A549 (cell line): ENCODE results near the gene RAB11FIP4. TPM values are rescaled to one million over a fixed set of nuclear protein-coding genes. Genes with fewer than 3 reads are reported as not detected.

Source experiments
- ATAC-seq, 2 experiments: fragments of 200-7000 bp in 1 of 2; fragments of >200 bp in 1 of 2; cut with Nextera tagmentation in 1 of 2; cut with Tn5 transposase in 1 of 2; 3 replicates each; pipeline versions ENCODE4 v1.8.0 to v1.9.1; 2018 to 2020; ENCODE audit warnings: mild to moderate bottlenecking in 1 of 2, moderate library complexity in 1 of 2
- CTCF ChIA-PET: fragments of 300-600 bp; sonication (Branson Sonifier 250); formaldehyde crosslinking; extraction: SDS; loops from one replicate; lab custom pipeline; 2021; ENCODE audit warnings: antibody characterized with exemption, inconsistent platforms; lab: Yijun Ruan, JAX
- POLR2A ChIA-PET: fragments of 350-600 bp; formaldehyde crosslinking; extraction: SDS; loops from one replicate; lab custom pipeline; 2021; ENCODE audit warnings: antibody characterized with exemption, inconsistent platforms; lab: Yijun Ruan, JAX
- DNase-seq, 2 experiments: peaks; one replicate each; pipeline versions ENCODE4 v3.0.0 to v3.0.0-alpha.2; 2011 to 2016; ENCODE audit warnings: low read depth in 1 of 2, low spot score in 1 of 2
- FAIRE-seq: peaks from 2 replicates; lab custom pipeline; 2011; peaks lifted over from hg19 to GRCh38; lab: Jason Lieb, UNC
- H3K27ac ChIP-seq, 2 experiments: fragments of >200 bp; sonication (Bioruptor Twin); formaldehyde crosslinking; 3 replicates each; pipeline ENCODE4 v1.5.1; 2016 to 2017
- H3K4me1 ChIP-seq: fragments of >200 bp; sonication (Bioruptor Twin); formaldehyde crosslinking; 3 replicates; pipeline ENCODE4 v1.6.1; 2016
- H3K4me2 ChIP-seq: fragments of >200 bp; sonication (Bioruptor Twin); formaldehyde crosslinking; 3 replicates; pipeline ENCODE4 v1.6.1; 2016
- H3K4me3 ChIP-seq: fragments of >200 bp; sonication (Bioruptor Twin); formaldehyde crosslinking; 3 replicates; pipeline ENCODE4 v1.5.1; 2016
- H3K9me3 ChIP-seq: fragments of >200 bp; sonication (Bioruptor Twin); formaldehyde crosslinking; 3 replicates; pipeline ENCODE4 v1.6.1; 2016
- CHD2 ChIP-seq: fragments of 150-350 bp; IDR thresholded peaks from 2 replicates; pipeline ENCODE4 v1.6.1; 2014; ENCODE audit warnings: low read length; ENCODE audit not compliant: partially characterized antibody
- EHF ChIP-seq: fragments of 250-450 bp; sonication (Bioruptor Pico); IDR thresholded peaks from 2 replicates; pipeline ENCODE4 v1.5.0; 2020; ENCODE audit warnings: mild to moderate bottlenecking
- FOSB ChIP-seq: fragments of 250-450 bp; sonication (Bioruptor Pico); IDR thresholded peaks from 2 replicates; pipeline ENCODE4 v1.5.0; 2020; ENCODE audit warnings: mild to moderate bottlenecking, moderate library complexity
- JUN ChIP-seq, 2 experiments: fragments of >200 bp; sonication (Bioruptor Twin); formaldehyde crosslinking; IDR thresholded peaks; 2 replicates in 1 of 2; 3 replicates in 1 of 2; pipeline ENCODE4 v1.6.1; 2016 to 2017
- JUNB ChIP-seq: fragments of >200 bp; sonication (Bioruptor Twin); formaldehyde crosslinking; IDR thresholded peaks from 2 replicates; pipeline ENCODE4 v1.6.1; 2016
- KDM1A ChIP-seq: fragments of 200-600 bp; sonication (generic); IDR thresholded peaks from 2 replicates; pipeline ENCODE4 v1.6.1; 2016; ENCODE audit warnings: low read depth, mild to moderate bottlenecking
- MAZ ChIP-seq: fragments of 150-350 bp; IDR thresholded peaks from 2 replicates; pipeline ENCODE4 v1.6.1; 2014; ENCODE audit warnings: antibody characterized with exemption, low read depth, low read length, borderline replicate concordance
- MYC ChIP-seq: IDR thresholded peaks from 2 replicates; pipeline ENCODE4 v1.6.1; 2012; ENCODE audit warnings: mild to moderate bottlenecking, inconsistent platforms, low read length, improper control_type of control experiment, borderline replicate concordance
- NFE2L2 ChIP-seq: fragments of 150-350 bp; conservative IDR thresholded peaks from 2 replicates; pipeline ENCODE4 v1.6.1; 2014; ENCODE audit warnings: low read length
- NR3C1 ChIP-seq: fragments of >200 bp; sonication (Bioruptor Twin); formaldehyde crosslinking; IDR thresholded peaks from 3 replicates; pipeline ENCODE4 v1.6.1; 2017
- RAD21 ChIP-seq, 2 experiments: fragments of >200 bp in 1 of 2; sonication (Bioruptor Twin) in 1 of 2; formaldehyde crosslinking in 1 of 2; IDR thresholded peaks in 1 of 2; conservative IDR thresholded peaks in 1 of 2; 2 replicates in 1 of 2; 3 replicates in 1 of 2; pipeline ENCODE4 v1.6.1; 2012 to 2018; ENCODE audit warnings: inconsistent platforms in 1 of 2
- SMC3 ChIP-seq: fragments of >200 bp; sonication (Bioruptor Twin); formaldehyde crosslinking; IDR thresholded peaks from 3 replicates; pipeline ENCODE4 v1.6.1; 2018; ENCODE audit warnings: inconsistent platforms
- ZC3H11A ChIP-seq: fragments of 450-650 bp; IDR thresholded peaks from 2 replicates; pipeline ENCODE4 v1.6.1; 2014; ENCODE audit warnings: antibody characterized with exemption, mild to moderate bottlenecking
- ZFP36 ChIP-seq: fragments of 450-650 bp; IDR thresholded peaks from 2 replicates; pipeline ENCODE4 v1.6.1; 2014; ENCODE audit warnings: borderline replicate concordance; ENCODE audit not compliant: partially characterized antibody
- WGBS: methylation state at CpG from one replicate; pipeline ENCODE4 v1.1.6; 2017; ENCODE audit errors: missing lambda C conversion rate; 5-methylcytosine and 5-hydroxymethylcytosine counted together
- polyA plus RNA-seq, 4 experiments: library from polyadenylated mRNA; depleted of rRNA in 3 of 4; stranded (reverse); fragments of >200 nt; fragmentation: RNase III in 1 of 4; extraction: RNeasy Plus Mini Kit Qiagen cat#74134 plus additional on column Dnase treatment in 1 of 4; gene quantifications; 2 replicates in 3 of 4; 3 replicates in 1 of 4; pipeline ENCODE4 v1.2.3, GENCODE V29; 2011 to 2017
- TF ChIP-seq, protein P1 (sequence below): fragments of >200 bp; sonication (Bioruptor Twin); formaldehyde crosslinking; IDR thresholded peaks from 3 replicates; pipeline ENCODE4 v1.5.1; 2016

Gene RAB11FIP4
- polyA plus RNA-seq, 2 of the 4 experiments (the other 2 are of a cell fraction): 1.9 to 3.5 TPM

DNA sequence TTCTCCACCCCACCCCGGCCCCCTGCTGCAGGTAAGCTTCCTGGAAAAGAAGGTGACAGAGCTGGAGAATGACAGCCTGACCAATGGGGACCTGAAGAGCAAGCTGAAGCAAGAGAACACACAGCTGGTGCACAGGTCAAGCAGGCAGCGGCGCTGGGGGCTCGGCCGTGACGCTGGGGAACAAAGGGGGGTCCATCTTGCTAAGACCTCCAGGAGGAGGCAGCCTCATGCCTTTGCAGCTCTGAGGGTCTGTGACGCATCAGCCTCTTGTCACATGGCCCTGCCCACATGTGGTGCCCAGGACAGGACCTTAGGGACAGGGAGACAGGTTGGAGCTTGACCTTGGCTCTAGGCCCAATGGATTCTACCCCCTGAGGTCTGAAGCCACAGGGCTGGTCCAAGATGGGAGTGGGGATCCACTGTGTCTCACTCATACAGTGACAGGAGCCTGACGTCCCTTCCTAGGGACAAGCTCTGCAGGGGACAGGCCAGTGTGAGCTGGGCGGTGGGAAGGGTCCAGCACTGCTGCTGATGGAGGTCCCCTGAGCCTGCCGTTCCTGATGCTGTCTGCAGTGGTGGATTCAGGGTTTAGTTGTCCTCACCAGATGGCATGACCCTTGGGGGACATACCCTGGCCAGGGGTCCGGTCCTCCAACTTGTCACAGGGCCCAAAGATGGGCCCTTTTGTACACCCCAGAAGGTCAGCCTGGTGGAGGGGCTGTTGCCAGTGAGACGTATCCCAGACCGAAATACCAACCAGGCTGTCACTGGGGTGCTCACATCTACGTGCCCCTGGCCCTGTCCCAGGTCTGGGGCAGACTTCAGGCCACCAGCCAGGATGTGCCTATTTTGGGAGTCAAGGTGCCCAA, 132.6 kb downstream of the RAB11FIP4 start:
- ChIA-PET CTCF (interaction anchor here (0.5 to 13.0 kb wide), 43 partner anchors 9 to 1749 kb away, joined by 3 to 490 read pairs (median 6); partner anchors contain the start of gene RAB11FIP4), POLR2A (no interaction called here)
- WGBS: 74% methylated on average over 14 of the region's 14 CpGs
- Histone ChIP-seq H3K4me2 (no peak overlapping the region), H3K4me3 (no peak overlapping the region), H3K27ac (no peak overlapping the region), H3K9me3 (no peaks in the 10 kb centered on the region), H3K4me1 (no peaks in the 10 kb centered on the region)
- DNase-seq (no peak), FAIRE-seq (no peak), ATAC-seq (no peak)
- TF ChIP-seq CHD2: no peak

DNA sequence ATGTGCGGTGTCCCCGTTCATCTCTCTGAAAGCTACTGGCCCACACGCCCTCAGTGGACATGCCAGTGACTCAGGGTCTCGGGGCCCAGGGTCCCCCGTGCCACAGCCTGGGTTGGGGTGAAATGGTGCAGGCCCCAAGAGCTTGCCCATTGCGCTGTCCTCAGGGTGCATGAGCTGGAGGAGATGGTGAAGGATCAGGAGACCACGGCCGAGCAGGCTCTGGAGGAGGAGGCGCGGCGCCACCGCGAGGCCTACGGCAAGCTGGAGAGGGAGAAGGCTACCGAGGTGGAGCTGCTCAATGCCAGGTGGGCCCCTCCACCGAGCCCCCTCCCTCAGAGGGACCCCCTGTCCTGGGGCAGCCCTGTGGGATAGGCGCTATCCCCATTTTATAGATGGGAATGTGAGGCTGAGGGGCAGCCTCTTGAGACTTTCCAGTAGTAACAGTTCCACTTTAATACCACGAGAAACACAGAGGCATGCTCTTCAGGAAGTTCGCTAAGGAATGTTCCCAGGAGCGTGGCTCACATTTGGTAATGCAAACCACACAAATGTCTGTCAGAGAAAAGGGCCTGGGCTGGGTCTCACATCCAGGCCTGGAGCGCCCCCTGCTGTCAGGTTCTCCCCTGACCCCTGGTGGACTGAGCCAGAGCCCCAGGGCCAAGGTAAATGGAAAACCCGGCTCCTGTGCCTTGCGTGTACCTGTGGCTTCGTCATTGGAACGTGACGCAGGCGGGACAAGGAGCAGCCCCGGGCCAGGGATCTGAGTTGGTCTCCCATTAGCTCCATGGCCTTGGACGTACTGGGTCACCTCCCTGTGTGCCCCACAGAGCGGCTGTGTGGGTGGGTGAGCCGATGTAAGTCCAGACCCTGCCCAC, 133.7 kb downstream of the RAB11FIP4 start:
- DNase-seq (peak; percentile 87 to 96), FAIRE-seq (peak; percentile 87)
- CTCF ChIA-PET: interaction anchor here (0.6 to 13.0 kb wide), 79 partner anchors 8 to 1421 kb away, joined by 3 to 490 read pairs (median 5); partner anchors contain the start of gene RAB11FIP4
- H3K4me1 ChIP-seq: no peaks in the 10 kb centered on the region
- H3K4me2 ChIP-seq: peak overlapping the region; percentile 81
- POLR2A ChIA-PET: no interaction called here
- peak overlapping the region; percentile 39 for H3K4me3 ChIP-seq
- no peaks in the 10 kb centered on the region for H3K9me3 ChIP-seq
- H3K27ac ChIP-seq: peak overlapping the region; percentile 34 to 62; a peak in 3 of 6 replicates
- TF ChIP-seq FOSB (no peak), RAD21 (conservative IDR thresholded peaks at IDR 0.05 in 1 of 2, IDR thresholded peaks at IDR 0.05 in 1 of 2) (peak; percentile 97), MYC (no peak), JUNB (no peak), NFE2L2 (no peak), NR3C1 (no peak), EHF (CRISPR knock-in tag) (no peak), MAZ (no peak), JUN (IDR thresholded peaks at IDR 0.05) (peak in 1 of 2 experiments; percentile 28; a peak in 1 of 5 replicates), SMC3 (peak; percentile 94), ZFP36 (no peak), ZC3H11A (0 out of 2 replicates have a peak, but pooled peaks have one; percentile 3)
- TF ChIP-seq, protein P1, sequence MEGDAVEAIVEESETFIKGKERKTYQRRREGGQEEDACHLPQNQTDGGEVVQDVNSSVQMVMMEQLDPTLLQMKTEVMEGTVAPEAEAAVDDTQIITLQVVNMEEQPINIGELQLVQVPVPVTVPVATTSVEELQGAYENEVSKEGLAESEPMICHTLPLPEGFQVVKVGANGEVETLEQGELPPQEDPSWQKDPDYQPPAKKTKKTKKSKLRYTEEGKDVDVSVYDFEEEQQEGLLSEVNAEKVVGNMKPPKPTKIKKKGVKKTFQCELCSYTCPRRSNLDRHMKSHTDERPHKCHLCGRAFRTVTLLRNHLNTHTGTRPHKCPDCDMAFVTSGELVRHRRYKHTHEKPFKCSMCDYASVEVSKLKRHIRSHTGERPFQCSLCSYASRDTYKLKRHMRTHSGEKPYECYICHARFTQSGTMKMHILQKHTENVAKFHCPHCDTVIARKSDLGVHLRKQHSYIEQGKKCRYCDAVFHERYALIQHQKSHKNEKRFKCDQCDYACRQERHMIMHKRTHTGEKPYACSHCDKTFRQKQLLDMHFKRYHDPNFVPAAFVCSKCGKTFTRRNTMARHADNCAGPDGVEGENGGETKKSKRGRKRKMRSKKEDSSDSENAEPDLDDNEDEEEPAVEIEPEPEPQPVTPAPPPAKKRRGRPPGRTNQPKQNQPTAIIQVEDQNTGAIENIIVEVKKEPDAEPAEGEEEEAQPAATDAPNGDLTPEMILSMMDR: peak; percentile 97
- TF ChIP-seq, all 56 proteins: peak for 5
- peak; percentile 81 to 95 for ATAC-seq
- 33% methylated on average over 24 of the region's 31 CpGs for WGBS

DNA sequence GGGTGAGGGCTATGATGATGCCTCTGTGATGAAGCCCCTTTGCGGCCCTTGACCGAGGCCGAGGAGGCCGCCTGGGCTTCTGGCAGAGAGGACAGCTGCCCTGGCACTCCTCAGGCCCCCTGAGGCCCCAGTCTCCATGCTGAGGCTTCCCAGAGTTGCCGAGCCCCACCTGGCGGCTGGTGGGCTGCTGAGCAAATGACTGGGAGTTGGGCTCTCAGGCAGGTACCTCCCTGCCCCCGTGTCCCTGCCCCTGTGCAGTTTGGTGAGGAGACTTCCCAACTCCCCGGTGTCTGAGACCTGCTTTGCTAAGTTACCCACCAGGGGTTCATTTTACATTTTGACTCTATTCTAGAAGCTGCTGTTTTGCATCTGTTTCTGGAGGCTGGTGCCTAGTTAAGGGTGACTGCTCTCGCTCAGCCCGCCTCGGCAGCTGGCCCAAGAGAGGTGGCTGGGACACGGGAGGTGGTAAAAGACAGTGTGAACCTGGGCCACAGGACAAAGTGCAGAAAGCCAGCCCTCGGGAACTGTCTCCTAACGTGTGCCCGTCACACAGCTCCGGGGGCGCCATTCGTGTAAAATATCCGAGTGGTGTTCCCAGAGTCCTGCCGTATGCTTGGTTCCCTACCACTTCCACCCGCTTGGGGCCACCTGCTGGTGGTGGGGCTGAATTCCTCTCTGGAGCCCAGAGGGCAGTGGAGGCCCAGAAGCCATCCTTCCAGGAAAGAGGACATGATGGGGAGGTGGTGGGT, 134.5 kb downstream of the RAB11FIP4 start:
- ChIA-PET POLR2A (no interaction called here), CTCF (interaction anchor here (0.6 to 13.0 kb wide), 67 partner anchors 7 to 1422 kb away, joined by 3 to 490 read pairs (median 5); partner anchors contain the start of gene RAB11FIP4)
- H3K9me3 ChIP-seq: no peaks in the 10 kb centered on the region
- peak; percentile 66 to 89 for DNase-seq
- H3K4me3 ChIP-seq: peak overlapping the region; percentile 39
- H3K4me1 ChIP-seq: no peaks in the 10 kb centered on the region
- peak overlapping the region; percentile 34 to 62; a peak in 3 of 6 replicates for H3K27ac ChIP-seq
- TF ChIP-seq RAD21 (conservative IDR thresholded peaks at IDR 0.05 in 1 of 2, IDR thresholded peaks at IDR 0.05 in 1 of 2) (peak; percentile 16 to 44; a peak in 3 of 5 replicates), KDM1A (no peak), JUN (IDR thresholded peaks at IDR 0.05) (no peak), SMC3 (peak; percentile 30; the same call in 2 of the 3 replicates)
- TF ChIP-seq, protein P1: peak; percentile 38; the same call in 2 of the 3 replicates
- FAIRE-seq: no peak
- WGBS: 36% methylated on average over 19 of the region's 21 CpGs
- ATAC-seq: peak; percentile 82 to 86
- H3K4me2 ChIP-seq: peak overlapping the region; percentile 81
